OCI-M2 (cell line): ENCODE measurements around the gene REG4.

ENCODE experiments used
- DNase-seq: peaks from one replicate; lab custom pipeline; 2025; ENCODE audit not compliant: unreplicated experiment; lab: John Stamatoyannopoulos, UW

REG4 gene

GRCh38 chr1:119781434-119782210, 29.6 kb downstream of the REG4 start:
- no peak for DNase-seq

GRCh38 chr1:119779869-119780356, 31.3 kb downstream of the REG4 start:
- no peak for DNase-seq

GRCh38 chr1:119778886-119779560, 32.2 kb downstream of the REG4 start:
- no peak for DNase-seq

- DNase-seq = no peak
These were observed 32.9 kb downstream of the REG4 start for GRCh38 chr1:119778359-119778758.

- DNase-seq = no peak
These were observed 36.3 kb downstream of the REG4 start for GRCh38 chr1:119774746-119775490.

GRCh38 chr1:119773711-119774241, 37.5 kb downstream of the REG4 start:
- no peak for DNase-seq

GRCh38 chr1:119772298-119772697, 39.0 kb downstream of the REG4 start:
- DNase-seq = no peak

- DNase-seq = no peak
These were observed 39.5 kb downstream of the REG4 start for GRCh38 chr1:119771770-119772169.

- no peak for DNase-seq
These were observed 40.2 kb downstream of the REG4 start for GRCh38 chr1:119771016-119771415.

- DNase-seq = no peak
These were observed 42.5 kb downstream of the REG4 start, which contains the start of gene HMGCS2 for GRCh38 chr1:119768778-119769177. Gene HMGCS2, minus strand, starts transcription at chr1:119768905. Its CDS starts 61 bp downstream, at chr1:119768844.

GRCh38 chr1:119767486-119767885, 43.8 kb downstream of the REG4 start:
- DNase-seq = no peak

GRCh38 chr1:119766374-119766794, 44.9 kb downstream of the REG4 start:
- no peak for DNase-seq

- DNase-seq = no peak
These were observed 47.0 kb downstream of the REG4 start for GRCh38 chr1:119764220-119764619.

- DNase-seq = no peak
These were observed 48.3 kb downstream of the REG4 start for GRCh38 chr1:119762953-119763352.

- no peak for DNase-seq
These were observed 48.9 kb downstream of the REG4 start for GRCh38 chr1:119762409-119762808.

- no peak for DNase-seq
These were observed 52.7 kb downstream of the REG4 start for GRCh38 chr1:119758584-119758983.

GRCh38 chr1:119752592-119752991, 58.7 kb downstream of the REG4 start:
- no peak for DNase-seq

- DNase-seq = no peak
These were observed 63.2 kb downstream of the REG4 start for GRCh38 chr1:119748040-119748439.

GRCh38 chr1:119747451-119747850, 63.8 kb downstream of the REG4 start:
- no peak for DNase-seq

- no peak for DNase-seq
These were observed 66.2 kb downstream of the REG4 start for GRCh38 chr1:119745034-119745433.

- no peak for DNase-seq
These were observed 66.7 kb downstream of the REG4 start for GRCh38 chr1:119744598-119744942.
